Stimulated activated CD4-positive, alpha-beta T cell treated with anti-CD3 and anti-CD28 coated beads, Interleukin-12 subunit alpha, Interleukin-12 subunit beta, amount 100 ng/mL, for 24 hours (primary cell): ENCODE results near the gene NFIA.

Experiments
- DNase-seq, 2 experiments: peaks; one replicate each; pipeline ENCODE4 v3.0.0-alpha.2; 2020; ENCODE audit warnings: low read depth in 2 of 2

Gene NFIA

GRCh38 chr1:61395146-61395800 lies 312.9 kb downstream of the NFIA start:
- no peak for DNase-seq

DNA sequence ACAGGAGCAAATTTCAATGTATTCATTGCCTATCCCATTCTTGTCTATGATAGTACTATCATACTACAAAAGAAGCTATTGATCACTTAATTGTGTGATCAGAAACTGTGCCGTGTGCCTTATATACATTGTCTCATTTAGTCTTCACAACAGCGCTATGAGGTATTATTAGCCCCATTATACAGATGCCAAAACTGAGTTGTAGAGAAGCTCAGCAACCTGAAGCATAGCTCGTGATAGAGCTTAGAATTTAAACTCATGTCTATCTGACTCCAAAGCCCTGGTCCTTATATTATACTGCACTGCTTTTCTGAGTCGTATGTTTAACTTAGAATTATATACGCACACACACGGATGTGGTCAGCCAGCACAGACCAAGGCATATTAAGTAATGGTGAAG lies 315.1 kb downstream of the NFIA start:
- no peak for DNase-seq

DNA sequence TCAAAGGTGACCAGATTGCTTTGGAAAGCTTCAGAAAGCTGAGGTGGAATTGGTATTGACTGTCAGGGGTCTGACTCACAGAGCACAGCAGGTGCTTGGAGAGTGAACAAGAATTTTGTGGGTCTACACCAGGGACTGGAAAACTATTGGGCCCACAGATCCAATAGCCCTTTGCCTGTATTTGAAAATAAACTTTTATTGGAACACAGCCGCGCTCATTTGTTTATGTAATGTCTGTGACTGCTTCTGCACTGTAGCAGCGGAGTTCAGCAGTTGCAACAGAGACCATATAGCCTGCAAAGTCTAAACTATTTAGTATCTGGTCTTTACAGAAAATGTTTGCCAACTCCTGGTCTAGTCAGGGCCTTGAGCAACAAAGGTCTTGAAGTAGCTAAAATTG lies 315.6 kb downstream of the NFIA start:
- DNase-seq = no peak

DNA sequence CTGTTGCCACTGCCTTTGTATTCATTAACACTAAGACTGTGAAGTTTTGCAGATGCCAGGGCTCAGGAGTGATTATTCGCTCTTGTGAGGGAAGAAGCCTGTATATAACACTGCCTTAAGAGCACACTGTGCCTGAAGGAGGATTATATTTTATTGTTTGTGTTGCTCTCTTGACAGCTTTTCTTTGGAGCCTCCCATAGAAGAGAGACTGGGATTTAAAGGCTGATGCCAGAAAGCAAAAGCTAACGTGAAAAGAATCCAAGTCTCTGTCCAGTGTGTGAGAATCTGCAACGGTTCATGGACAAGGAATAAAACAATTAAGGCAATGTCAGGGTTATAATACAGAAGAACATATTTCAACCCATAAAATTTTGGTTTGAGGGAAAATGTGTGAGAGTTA lies 316.8 kb downstream of the NFIA start:
- no peak for DNase-seq

DNA sequence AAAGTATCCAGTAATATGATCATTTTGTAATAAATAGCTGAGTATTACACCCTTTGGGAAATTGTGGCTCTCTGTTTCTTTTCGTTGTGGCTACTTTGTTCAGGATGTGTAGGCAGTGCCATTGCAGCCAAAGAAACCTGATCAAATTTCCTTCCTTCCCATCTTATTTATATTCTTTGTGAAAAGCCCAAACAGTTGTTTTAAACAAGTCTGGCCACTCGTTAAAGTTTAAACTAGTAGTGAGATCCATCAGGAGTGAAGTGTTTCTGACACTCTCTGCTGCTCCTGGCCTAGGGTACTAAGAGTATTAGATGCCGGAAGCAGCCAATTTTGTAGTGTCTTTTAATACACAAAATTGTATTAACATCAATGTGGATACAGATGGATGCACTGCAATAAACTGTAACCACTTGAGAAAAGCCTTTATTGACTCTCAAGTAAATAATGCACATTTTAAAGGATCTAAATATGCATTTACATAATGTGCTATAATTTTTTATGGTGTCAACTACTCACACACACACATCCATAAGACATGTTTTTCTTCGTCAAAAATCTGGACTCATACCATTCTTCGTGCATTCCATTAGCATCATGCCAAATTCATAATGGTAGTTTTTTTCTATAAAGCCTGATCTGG lies 317.9 kb downstream of the NFIA start:
- DNase-seq = no peak

DNA sequence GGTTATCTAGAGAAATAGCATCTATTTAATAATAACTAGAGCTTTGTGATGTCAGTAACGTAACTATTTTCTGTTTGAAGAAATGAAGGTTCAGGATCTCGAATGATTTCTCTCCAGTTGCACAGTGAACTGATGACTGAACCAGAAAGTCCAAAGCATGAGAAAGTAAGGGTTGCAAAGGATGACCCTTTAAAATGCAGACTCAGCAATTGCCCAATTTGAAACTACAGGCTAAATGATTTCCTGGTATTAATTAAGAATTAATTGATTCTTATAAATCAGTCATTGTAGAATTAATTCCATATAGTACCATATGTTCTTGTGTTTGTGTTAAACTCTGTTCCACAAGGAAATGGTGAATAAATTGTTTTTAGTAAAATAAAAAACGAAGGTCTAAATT lies 318.6 kb downstream of the NFIA start:
- DNase-seq = no peak

GRCh38 chr1:61403679-61404596 lies 321.6 kb downstream of the NFIA start:
- no peak for DNase-seq

DNA sequence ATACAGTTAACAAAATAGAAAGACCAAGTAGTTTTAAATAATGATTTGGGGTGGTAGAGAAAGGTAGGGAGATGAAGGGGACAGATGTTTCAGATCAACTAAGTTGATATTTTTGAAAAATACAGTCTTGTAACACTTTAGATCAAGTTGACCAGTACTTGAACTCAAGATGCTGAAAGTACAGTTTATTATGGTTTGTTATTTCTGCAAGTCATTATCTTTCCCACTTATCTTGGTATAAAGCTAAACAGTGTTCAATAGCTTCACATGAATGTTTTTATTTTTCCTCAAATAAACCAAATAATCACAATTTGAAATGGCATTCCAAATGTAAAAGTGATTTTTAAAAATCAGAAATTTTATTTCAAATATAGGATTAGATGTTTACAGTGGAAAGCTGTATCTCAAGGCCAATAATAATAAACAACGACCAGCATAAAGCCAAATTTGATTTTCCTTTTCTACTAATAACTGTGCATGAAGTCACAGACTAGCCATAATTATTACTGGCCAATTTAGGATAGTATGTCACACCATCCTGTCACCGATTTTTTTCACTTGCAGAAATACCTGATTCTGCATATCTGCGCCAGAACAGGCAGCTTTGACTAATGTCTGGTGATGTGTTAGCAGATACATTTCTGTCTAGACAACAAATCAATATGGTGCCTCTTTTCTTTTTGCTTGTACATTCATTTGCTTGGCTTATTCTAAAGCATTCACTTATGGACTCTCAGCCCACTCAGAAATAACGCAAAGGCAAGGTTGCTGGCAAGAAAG lies 322.4 kb downstream of the NFIA start:
- no peak for DNase-seq

DNA sequence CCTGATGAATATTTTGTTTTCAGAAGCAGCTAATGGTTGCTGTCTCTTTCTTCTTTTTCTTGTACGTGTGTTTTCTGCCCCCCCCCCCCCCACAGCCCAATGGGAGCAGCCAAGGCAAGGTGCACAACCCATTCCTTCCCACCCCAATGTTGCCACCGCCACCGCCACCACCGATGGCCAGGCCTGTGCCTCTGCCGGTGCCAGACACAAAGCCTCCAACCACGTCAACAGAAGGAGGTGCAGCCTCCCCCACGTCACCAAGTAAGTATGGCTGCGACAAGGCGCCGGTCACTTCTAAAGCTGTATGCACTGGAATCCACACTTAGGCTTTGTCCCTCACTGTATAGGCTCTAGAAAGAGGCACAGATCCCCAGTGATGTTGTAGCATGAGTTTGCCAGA lies 324.1 kb downstream of the NFIA start:
- DNase-seq = no peak

DNA sequence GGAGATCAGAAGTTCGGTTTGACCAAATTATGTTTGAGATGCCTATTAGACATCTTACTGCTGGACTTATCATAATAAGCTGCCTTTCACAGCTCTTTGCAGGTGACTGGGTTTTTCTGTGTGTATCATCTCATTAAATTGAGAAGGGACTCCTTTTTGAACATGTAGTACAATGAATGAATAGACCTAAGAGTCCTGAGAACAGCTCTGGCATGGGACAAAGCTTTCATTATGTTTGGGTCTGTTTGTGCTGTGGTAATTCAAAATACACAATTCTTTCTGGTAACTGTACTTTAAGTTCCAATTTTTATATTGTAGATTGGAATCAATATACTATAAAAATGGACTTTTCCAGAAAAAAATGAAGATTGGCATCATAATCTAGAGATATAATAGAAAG lies 330.2 kb downstream of the NFIA start:
- no peak for DNase-seq

DNA sequence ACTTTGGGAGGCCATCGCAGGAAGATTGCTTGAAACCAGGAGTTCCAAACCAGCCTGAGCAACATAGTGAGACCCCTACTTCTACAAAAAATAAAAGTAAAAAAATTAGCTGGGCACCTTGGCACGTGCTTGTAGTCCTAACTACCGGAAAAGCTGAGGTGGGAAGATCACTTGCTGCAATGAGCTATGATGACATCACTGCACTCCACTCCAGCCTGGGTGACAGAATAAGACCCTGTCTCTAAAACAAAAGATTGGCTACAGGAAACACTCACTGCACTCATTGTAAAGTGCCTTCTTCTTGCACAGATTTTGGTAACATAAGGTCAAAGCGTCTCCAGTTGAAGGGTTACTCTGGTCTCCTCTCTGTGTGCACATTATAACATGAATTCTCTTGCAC lies 336.8 kb downstream of the NFIA start:
- DNase-seq = no peak

- no peak for DNase-seq
These were observed 337.3 kb downstream of the NFIA start for GRCh38 chr1:61419657-61420056.

GRCh38 chr1:61420243-61420642 lies 337.9 kb downstream of the NFIA start:
- no peak for DNase-seq

GRCh38 chr1:61420909-61421835 lies 338.8 kb downstream of the NFIA start:
- DNase-seq = no peak

DNA sequence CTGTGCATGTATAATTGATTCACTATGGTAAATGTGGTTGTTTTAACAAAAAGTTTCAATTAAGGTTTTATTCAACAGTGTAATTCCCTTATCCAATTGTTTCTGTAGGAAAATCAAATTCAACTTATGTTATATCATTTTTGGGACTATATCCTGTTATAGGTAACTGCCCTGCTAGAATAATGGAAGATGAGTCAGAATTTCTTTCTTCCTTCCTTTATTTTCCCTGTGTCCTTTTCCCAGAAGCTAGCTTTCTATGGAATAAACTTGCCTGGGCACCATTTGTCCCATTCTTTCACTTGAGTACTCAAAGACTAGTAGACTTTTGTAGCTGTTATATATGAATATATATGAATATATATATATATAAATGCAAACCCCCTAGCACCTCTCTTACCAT lies 341.3 kb downstream of the NFIA start:
- DNase-seq = no peak

DNA sequence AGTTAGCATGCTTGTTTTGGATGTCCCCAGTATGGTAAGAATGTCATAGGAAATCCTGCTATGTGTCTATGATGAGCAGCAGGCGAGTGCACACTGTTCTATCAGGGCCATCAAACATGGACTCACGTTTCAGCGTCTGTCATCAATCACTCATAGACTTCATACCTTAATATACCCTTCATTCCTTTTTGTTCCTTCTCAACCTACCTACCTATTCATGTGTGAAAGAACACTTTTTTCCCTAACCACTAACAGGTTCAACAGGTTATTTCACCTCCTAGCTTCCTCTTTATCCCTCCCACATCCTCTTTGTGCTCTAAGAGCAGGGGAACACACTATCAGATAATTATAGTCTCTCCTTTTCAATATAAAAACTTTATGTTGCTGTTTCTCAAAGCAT lies 342.0 kb downstream of the NFIA start:
- DNase-seq = no peak

DNA sequence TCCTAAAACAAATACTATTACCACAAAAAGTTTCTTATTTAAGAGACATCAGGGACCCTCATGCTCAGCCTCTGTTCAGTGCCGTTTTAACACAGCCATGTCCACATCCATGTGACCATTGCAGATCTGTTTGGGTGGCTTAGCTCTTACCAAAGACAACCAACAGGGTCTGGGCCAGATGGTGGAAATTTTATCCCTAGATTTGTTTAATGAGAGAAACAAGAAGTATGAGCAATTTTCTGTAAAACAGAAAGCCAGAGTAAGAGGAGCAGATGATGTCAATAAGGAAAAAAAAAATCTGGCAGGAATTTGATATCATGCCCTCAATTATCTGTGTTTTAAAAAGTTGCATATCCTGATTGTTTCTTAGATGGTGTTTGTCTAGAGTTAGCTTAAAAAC lies 342.7 kb downstream of the NFIA start:
- DNase-seq = no peak

- DNase-seq = no peak
These were observed 343.9 kb downstream of the NFIA start for GRCh38 chr1:61426254-61426653.

GRCh38 chr1:61426885-61427284 lies 344.5 kb downstream of the NFIA start:
- DNase-seq = no peak

GRCh38 chr1:61427510-61427909 lies 345.1 kb downstream of the NFIA start:
- no peak for DNase-seq

GRCh38 chr1:61428146-61428545 lies 345.8 kb downstream of the NFIA start:
- no peak for DNase-seq
